Airway epithelial cell (primary cell): ENCODE results near the gene OR2M3. TPM values are rescaled to one million over a fixed set of nuclear protein-coding genes. Genes with fewer than 3 reads are reported as not detected.

Source experiments
- total RNA-seq: library from RNA; depleted of rRNA; stranded (reverse); fragments of >200 nt; gene quantifications from 2 replicates; pipeline ENCODE4 v1.2.3, GENCODE V29; 2015

OR2M3 gene, protein sequence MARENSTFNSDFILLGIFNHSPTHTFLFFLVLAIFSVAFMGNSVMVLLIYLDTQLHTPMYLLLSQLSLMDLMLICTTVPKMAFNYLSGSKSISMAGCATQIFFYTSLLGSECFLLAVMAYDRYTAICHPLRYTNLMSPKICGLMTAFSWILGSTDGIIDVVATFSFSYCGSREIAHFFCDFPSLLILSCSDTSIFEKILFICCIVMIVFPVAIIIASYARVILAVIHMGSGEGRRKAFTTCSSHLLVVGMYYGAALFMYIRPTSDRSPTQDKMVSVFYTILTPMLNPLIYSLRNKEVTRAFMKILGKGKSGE
- total RNA-seq = not detected in 2 replicates

DNA sequence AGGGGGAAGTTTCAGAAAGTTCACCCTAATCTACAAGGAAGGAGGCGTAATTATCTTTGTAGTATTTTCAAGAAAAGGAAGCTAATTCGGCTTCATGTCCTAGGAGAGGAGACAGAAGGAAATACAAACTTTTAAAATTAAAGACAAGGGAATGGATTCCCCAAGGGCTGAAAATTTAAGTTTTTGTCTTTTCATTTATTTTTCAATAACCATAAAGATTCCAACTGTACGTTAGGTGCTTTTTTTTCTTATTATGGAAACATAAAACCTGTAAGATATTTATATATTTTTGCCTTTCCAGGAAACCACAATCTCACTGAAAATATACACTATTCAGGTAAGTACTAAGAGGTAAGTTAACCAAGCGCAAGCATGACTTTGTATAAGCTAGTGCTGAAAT is at the start of gene OR2M3:
TSS of gene OR2M3 (plus strand) at position 301 of the 400 bp plus-strand sequence. CDS start 5,803 bp downstream, outside the sequence.

DNA sequence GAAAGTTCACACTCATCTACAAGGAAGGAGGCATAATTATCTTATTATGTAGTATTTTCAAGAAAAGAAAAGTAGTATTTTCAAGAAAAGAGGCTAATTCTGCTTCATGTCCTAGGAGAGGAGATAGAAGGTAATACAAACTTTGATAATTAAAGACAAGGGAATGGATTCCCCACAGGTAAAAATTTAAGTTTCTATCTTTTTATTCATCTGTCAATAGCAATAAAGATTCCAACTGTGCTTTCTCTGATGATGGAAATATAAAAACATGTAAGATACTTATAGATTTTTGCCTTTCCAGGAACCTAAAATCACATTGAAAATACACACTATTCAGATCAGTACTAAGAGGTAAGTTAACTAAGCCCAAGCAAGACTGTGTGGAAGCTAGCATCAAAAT is 22.5 kb upstream of the OR2M3 start, which contains the start of gene OR2M2:
TSS of gene OR2M2 (plus strand) at position 301 of the 400 bp plus-strand sequence. CDS start 5,165 bp downstream, outside the sequence.

DNA sequence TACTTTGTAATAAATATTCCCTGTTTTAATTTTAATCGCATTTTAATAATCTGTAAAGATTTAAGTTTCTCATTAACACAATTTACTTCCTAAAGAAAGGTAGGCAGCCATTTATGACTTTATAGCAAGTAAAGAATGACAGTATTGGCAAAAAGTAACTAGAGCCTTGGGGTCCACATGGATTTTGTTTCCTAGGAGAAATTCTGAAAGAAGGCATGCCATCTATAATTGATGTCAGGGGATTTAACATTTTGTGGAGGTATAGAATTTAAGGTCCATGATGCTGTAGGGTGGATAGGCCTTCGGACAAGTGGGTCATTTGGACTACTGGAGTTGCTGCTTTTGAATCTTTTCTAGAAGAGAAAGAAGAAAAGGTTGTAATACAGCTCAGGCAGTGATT is 34.1 kb downstream of the OR2M3 start, which contains the start of gene OR2M4:
TSS of gene OR2M4 (plus strand) at position 301 of the 400 bp plus-strand sequence. CDS start 7,512 bp downstream, outside the sequence.

Other genes starting within 250 kb of the OR2M3 start
- not detected in 2 replicates for gene OR2L8, start 248.4 kb upstream of the OR2M3 start, total RNA-seq
- not detected in 2 replicates for gene OR2AK2, start 232.0 kb upstream of the OR2M3 start, total RNA-seq
- not detected in 2 replicates for gene OR2L5, start 183.6 kb upstream of the OR2M3 start, total RNA-seq
- gene OR2L2, start 167.2 kb upstream of the OR2M3 start, total RNA-seq = not detected in 2 replicates
- not detected in 2 replicates for gene OR2L3, start 150.4 kb upstream of the OR2M3 start, total RNA-seq
- gene OR2L13, start 102.1 kb upstream of the OR2M3 start, total RNA-seq = not detected in 2 replicates
- gene OR2M5, start 52.1 kb upstream of the OR2M3 start, total RNA-seq = not detected in 2 replicates
- gene OR2M2, start 22.4 kb upstream of the OR2M3 start, total RNA-seq = not detected in 2 replicates
- gene OR2M4, start 34.2 kb downstream of the OR2M3 start, total RNA-seq = not detected in 2 replicates
- gene OR2T33, start 80.7 kb downstream of the OR2M3 start, total RNA-seq = not detected in 2 replicates
- not detected in 2 replicates for gene OR2T12, start 106.2 kb downstream of the OR2M3 start, total RNA-seq
- gene OR2M7, start 127.3 kb downstream of the OR2M3 start, total RNA-seq = not detected in 2 replicates
- not detected in 2 replicates for gene OR14C36, start 151.5 kb downstream of the OR2M3 start, total RNA-seq
- not detected in 2 replicates for gene OR2T4, start 164.4 kb downstream of the OR2M3 start, total RNA-seq
- gene OR2T6, start 178.5 kb downstream of the OR2M3 start, total RNA-seq = not detected in 2 replicates
- not detected in 2 replicates for gene OR2T1, start 205.8 kb downstream of the OR2M3 start, total RNA-seq
- gene OR2T2, start 248.4 kb downstream of the OR2M3 start, total RNA-seq = not detected in 2 replicates